ENCODE measurements around the gene LHFPL3. TPM values are rescaled to one million over a fixed set of nuclear protein-coding genes. Genes with fewer than 3 reads are reported as not detected.

The LHFPL3 gene
- total and polyA plus RNA-seq, 7 donors, result 0.17 to 0.55 (median 0.36) TPM; not detected in 4

DNA sequence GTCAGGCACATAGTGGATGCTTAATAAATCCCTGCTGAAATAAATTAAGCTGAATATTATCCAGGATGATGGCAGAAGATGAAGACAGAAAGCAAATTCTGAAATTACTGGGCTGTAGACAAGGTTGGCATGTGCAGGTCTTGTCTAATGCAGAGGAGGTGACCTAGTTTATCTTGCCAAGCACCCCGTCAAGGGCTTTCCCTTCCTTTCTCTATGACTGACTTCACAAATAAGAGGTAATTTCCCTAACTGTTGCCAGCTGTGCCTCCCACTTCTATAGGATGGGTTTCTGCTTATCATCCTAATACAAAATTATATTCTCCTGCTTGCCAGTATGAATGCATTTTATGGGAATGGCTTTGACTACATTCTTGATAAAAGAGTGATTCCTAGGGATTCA, 38.0 kb downstream of the LHFPL3 start:
- DNase-seq, result no peak
- Histone ChIP-seq H3K36me3 (no peaks in the 10 kb centered on the region), H3K27ac (no peak overlapping the region), H3K4me1 (no peaks in the 10 kb centered on the region), H3K4me3 (no peak overlapping the region), H3K27me3 (no peaks in the 10 kb centered on the region), H3K9me3 (no peaks in the 10 kb centered on the region)
- WGBS, 2 donors, result 63% methylated on average over 1 of the region's 1 CpG
- TF ChIP-seq EP300 (IDR thresholded peaks at IDR 0.05) (no peak), POLR2A (IDR thresholded peaks at IDR 0.05) (no peak), POLR2AphosphoS5 (IDR thresholded peaks at IDR 0.05) (no peak)
- TF ChIP-seq, protein P1, sequence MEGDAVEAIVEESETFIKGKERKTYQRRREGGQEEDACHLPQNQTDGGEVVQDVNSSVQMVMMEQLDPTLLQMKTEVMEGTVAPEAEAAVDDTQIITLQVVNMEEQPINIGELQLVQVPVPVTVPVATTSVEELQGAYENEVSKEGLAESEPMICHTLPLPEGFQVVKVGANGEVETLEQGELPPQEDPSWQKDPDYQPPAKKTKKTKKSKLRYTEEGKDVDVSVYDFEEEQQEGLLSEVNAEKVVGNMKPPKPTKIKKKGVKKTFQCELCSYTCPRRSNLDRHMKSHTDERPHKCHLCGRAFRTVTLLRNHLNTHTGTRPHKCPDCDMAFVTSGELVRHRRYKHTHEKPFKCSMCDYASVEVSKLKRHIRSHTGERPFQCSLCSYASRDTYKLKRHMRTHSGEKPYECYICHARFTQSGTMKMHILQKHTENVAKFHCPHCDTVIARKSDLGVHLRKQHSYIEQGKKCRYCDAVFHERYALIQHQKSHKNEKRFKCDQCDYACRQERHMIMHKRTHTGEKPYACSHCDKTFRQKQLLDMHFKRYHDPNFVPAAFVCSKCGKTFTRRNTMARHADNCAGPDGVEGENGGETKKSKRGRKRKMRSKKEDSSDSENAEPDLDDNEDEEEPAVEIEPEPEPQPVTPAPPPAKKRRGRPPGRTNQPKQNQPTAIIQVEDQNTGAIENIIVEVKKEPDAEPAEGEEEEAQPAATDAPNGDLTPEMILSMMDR (IDR thresholded peaks at IDR 0.05), result no peak
- intact Hi-C loops (cut with DNase I), result no loop called here

DNA sequence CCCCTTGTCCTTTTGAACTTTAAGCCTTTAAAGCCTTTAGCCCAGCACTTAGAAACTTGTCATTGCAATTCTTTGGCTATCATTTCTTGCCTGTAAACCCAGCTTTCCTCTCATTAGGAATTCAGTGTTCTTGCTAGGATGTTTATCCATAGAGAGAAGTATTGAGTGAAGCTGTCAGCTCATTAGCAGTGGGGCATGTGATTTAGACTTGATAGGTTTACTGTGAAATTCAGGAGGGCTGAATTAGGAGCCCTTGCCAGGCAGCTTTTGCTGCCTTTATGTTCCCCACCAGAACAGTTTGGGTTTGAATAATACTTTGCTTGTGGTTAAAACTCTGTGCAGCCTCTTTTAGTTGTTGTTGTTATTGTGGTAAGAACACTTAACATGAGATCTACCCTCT, 39.5 kb downstream of the LHFPL3 start:
- no peaks in the 10 kb centered on the region for H3K9me3 ChIP-seq
- H3K27me3 ChIP-seq, result no peaks in the 10 kb centered on the region
- H3K4me1 ChIP-seq, result no peaks in the 10 kb centered on the region
- H3K36me3 ChIP-seq, result no peaks in the 10 kb centered on the region
- intact Hi-C loops (cut with DNase I), result no loop called here
- no peak for DNase-seq
- no peak overlapping the region for H3K4me3 ChIP-seq
- TF ChIP-seq POLR2A (IDR thresholded peaks at IDR 0.05) (no peak), POLR2AphosphoS5 (IDR thresholded peaks at IDR 0.05) (no peak), EP300 (IDR thresholded peaks at IDR 0.05) (no peak)
- TF ChIP-seq, protein P1 (IDR thresholded peaks at IDR 0.05), result no peak
- H3K27ac ChIP-seq, result no peak overlapping the region

DNA sequence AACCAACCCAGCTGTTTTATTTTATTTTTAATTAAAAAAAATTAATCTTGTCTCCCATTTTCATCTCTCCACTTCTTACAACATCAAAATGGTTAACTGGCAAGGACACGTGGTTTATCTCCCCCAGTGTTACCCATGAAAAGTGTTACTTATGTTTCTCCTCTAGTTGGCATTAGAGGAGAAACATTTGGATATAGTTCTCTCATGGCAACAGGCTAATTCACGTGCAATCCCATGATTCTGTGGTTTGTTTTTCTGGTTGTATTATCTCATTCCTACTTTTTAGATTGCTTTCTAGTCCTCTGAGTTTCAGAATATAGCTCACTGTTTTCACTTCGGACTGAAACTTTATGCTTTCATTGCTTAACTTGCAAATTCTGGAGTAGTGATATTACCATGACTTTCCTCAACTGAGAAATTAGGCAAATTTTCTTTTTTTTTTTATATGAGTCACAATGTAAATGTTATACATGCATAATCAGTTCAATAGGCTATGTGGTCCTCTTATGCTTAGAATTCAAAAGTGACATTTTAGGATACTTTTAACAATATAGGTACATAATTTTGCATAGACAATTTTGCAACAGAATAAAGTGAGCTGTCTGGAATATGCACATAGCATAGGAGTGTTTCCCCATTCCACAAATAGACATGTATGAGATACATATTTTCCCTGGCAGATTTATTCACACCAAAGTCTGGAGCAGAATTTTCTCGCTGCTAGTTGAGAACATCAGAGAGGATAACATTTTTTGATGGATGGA, 43.0 kb downstream of the LHFPL3 start:
- no peak overlapping the region for H3K27ac ChIP-seq
- no peak for DNase-seq
- no peaks in the 10 kb centered on the region for H3K9me3 ChIP-seq
- no peak overlapping the region for H3K4me3 ChIP-seq
- intact Hi-C loops (cut with DNase I), result no loop called here
- TF ChIP-seq POLR2A (IDR thresholded peaks at IDR 0.05) (no peak), POLR2AphosphoS5 (IDR thresholded peaks at IDR 0.05) (no peak), EP300 (IDR thresholded peaks at IDR 0.05) (no peak)
- TF ChIP-seq, protein P1 (IDR thresholded peaks at IDR 0.05), result no peak
- no peaks in the 10 kb centered on the region for H3K4me1 ChIP-seq
- whole genome bisulfite sequencing, 2 donors, result 57 to 67% methylated on average over 4 of the region's 4 CpGs
- H3K36me3 ChIP-seq, result no peaks in the 10 kb centered on the region
- H3K27me3 ChIP-seq, result no peaks in the 10 kb centered on the region

DNA sequence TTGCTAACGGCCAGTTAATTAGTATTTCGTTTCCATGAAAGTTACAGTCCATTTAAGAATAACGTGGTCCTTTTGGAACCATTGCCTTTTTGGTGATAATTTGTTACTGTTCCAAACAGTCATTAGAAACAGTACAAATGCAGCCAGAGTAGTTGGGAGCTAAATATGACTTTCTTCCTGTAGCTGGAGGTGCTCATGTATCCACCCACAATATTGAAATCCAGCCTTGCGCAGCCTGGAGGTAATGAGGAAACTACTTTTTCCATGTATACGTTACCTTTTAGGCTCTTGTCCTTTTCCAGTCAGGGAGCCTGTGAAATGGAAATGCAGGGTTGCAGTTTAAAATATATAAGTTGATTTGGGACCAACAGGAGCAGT, 43.6 kb downstream of the LHFPL3 start:
- Histone ChIP-seq H3K27ac (no peak overlapping the region), H3K9me3 (no peaks in the 10 kb centered on the region), H3K4me3 (no peak overlapping the region), H3K27me3 (no peaks in the 10 kb centered on the region), H3K36me3 (no peaks in the 10 kb centered on the region), H3K4me1 (no peaks in the 10 kb centered on the region)
- intact Hi-C loops (cut with DNase I), result no loop called here
- WGBS, 2 donors, result 85 to 88% methylated on average over 5 of the region's 5 CpGs
- TF ChIP-seq POLR2AphosphoS5 (IDR thresholded peaks at IDR 0.05) (no peak), POLR2A (IDR thresholded peaks at IDR 0.05) (no peak), EP300 (IDR thresholded peaks at IDR 0.05) (no peak)
- TF ChIP-seq, protein P1 (IDR thresholded peaks at IDR 0.05), result no peak
- DNase-seq, result no peak

DNA sequence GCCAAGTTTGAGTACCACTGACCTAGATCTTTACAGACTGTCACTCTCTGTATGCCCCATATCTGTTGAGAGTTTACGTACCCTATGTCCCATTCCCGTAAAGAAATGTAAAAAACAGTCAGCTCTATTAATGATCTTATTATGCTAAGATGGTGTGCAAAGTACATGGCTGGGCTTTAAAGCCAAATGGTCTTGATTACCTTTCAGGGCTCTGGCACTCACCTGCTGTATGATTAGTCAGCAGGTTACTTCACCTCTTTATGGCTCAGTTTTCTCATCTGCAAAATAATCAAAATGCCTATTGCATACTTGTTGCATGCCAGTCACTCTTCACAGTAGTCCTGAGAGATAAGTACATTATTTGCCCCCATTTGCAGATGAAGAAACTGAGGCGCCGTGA, 54.2 kb downstream of the LHFPL3 start:
- intact Hi-C loops (cut with DNase I), result no loop called here
- H3K27ac ChIP-seq, result no peak overlapping the region
- H3K9me3 ChIP-seq, result peaks cover 0 to 6% (median 2%) of the 10 kb centered on the region in 4 donors
- H3K27me3 ChIP-seq, result no peaks in the 10 kb centered on the region
- no peak for DNase-seq
- TF ChIP-seq POLR2A (IDR thresholded peaks at IDR 0.05), result no peak
- H3K4me3 ChIP-seq, result no peak overlapping the region
- 92 to 95% methylated on average over 4 of the region's 4 CpGs for WGBS, 2 donors
- H3K4me1 ChIP-seq, result no peaks in the 10 kb centered on the region
- no peaks in the 10 kb centered on the region for H3K36me3 ChIP-seq
